Stimulated activated CD8-positive, alpha-beta memory T cell treated with anti-CD3 and anti-CD28 coated beads, Interleukin-7, amount 100 ng/mL, for 1 hour (primary cell): ENCODE results near the gene OR6X1.

Experiments
- DNase-seq, 2 donors: peaks; one replicate each; pipeline ENCODE4 v3.0.0-alpha.2; 2020; ENCODE audit warnings: low read depth in 2 of 2

OR6X1 gene

GRCh38 chr11:123754101-123754568, at the start of gene OR6X1:
Gene OR6X1, minus strand, starts transcription at chr11:123754518. Its CDS starts 0 bp downstream, at chr11:123754518.
- DNase-seq, result no peak

GRCh38 chr11:123801765-123802164, 47.4 kb upstream of the OR6X1 start:
- no peak for DNase-seq

- no peak for DNase-seq
Measured at GRCh38 chr11:123800036-123800435, 45.7 kb upstream of the OR6X1 start.

- no peak for DNase-seq
Measured at GRCh38 chr11:123799438-123799837, 45.1 kb upstream of the OR6X1 start.

- DNase-seq, result no peak
Measured at GRCh38 chr11:123798513-123799252, 44.4 kb upstream of the OR6X1 start.

- no peak for DNase-seq
Measured at GRCh38 chr11:123798079-123798478, 43.8 kb upstream of the OR6X1 start.

GRCh38 chr11:123797541-123797940, 43.2 kb upstream of the OR6X1 start:
- no peak for DNase-seq

GRCh38 chr11:123797114-123797513, 42.8 kb upstream of the OR6X1 start:
- DNase-seq, result no peak

- no peak for DNase-seq
Measured at GRCh38 chr11:123796226-123796625, 41.9 kb upstream of the OR6X1 start.

GRCh38 chr11:123783536-123783935, 29.2 kb upstream of the OR6X1 start:
- DNase-seq, result no peak

- DNase-seq, result no peak
Measured at GRCh38 chr11:123778511-123778910, 24.2 kb upstream of the OR6X1 start.

GRCh38 chr11:123775715-123776549, 21.6 kb upstream of the OR6X1 start:
- DNase-seq, result no peak

- DNase-seq, result no peak
Measured at GRCh38 chr11:123775289-123775688, 21.0 kb upstream of the OR6X1 start.

- DNase-seq, result no peak
Measured at GRCh38 chr11:123773959-123774358, 19.6 kb upstream of the OR6X1 start.

- DNase-seq, result no peak
Measured at GRCh38 chr11:123773026-123773425, 18.7 kb upstream of the OR6X1 start.

- DNase-seq, result no peak
Measured at GRCh38 chr11:123771664-123772063, 17.3 kb upstream of the OR6X1 start.

GRCh38 chr11:123770712-123771111, 16.4 kb upstream of the OR6X1 start:
- DNase-seq, result no peak

- DNase-seq, result no peak
Measured at GRCh38 chr11:123765601-123766000, 11.3 kb upstream of the OR6X1 start.

- DNase-seq, result no peak
Measured at GRCh38 chr11:123762422-123762821, 8.1 kb upstream of the OR6X1 start.

GRCh38 chr11:123760894-123761293, 6.6 kb upstream of the OR6X1 start:
- no peak for DNase-seq

- DNase-seq, result no peak
Measured at GRCh38 chr11:123757976-123758375, 3.7 kb upstream of the OR6X1 start.

- DNase-seq, result no peak
Measured at GRCh38 chr11:123755813-123756212, 1.5 kb upstream of the OR6X1 start.

- no peak for DNase-seq
Measured at GRCh38 chr11:123755344-123755743, 1.0 kb upstream of the OR6X1 start.
